GM19397 (cell line): ENCODE results near the gene DSCAM.

ENCODE experiments used
- ATAC-seq: cut with Tn5 transposase; IDR thresholded peaks from one replicate; pipeline ENCODE4 v1.9.1; 2021; ENCODE audit warnings: mild to moderate bottlenecking, moderate library complexity; ENCODE audit not compliant: unreplicated experiment

DSCAM gene

GRCh38 chr21:40404396-40404800 lies 442.6 kb downstream of the DSCAM start:
- ATAC-seq = no peak

- no peak for ATAC-seq
Observed at GRCh38 chr21:40402884-40403582, 443.9 kb downstream of the DSCAM start.

- ATAC-seq = no peak
Observed at GRCh38 chr21:40395732-40396131, 451.2 kb downstream of the DSCAM start.

GRCh38 chr21:40393066-40393465 lies 453.9 kb downstream of the DSCAM start:
- ATAC-seq = no peak

- ATAC-seq = no peak
Observed at GRCh38 chr21:40388046-40388445, 458.9 kb downstream of the DSCAM start.

- ATAC-seq = no peak
Observed at GRCh38 chr21:40386981-40387747, 459.8 kb downstream of the DSCAM start.

GRCh38 chr21:40386294-40386911 lies 460.6 kb downstream of the DSCAM start:
- no peak for ATAC-seq

GRCh38 chr21:40385883-40386282 lies 461.1 kb downstream of the DSCAM start:
- ATAC-seq = no peak

- ATAC-seq = no peak
Observed at GRCh38 chr21:40383951-40384350, 463.0 kb downstream of the DSCAM start.

GRCh38 chr21:40381111-40381510 lies 465.8 kb downstream of the DSCAM start:
- no peak for ATAC-seq

GRCh38 chr21:40379881-40380810 lies 466.8 kb downstream of the DSCAM start:
- no peak for ATAC-seq

- ATAC-seq = no peak
Observed at GRCh38 chr21:40377135-40377534, 469.8 kb downstream of the DSCAM start.

- ATAC-seq = no peak
Observed at GRCh38 chr21:40373761-40374160, 473.2 kb downstream of the DSCAM start.

GRCh38 chr21:40372506-40372905 lies 474.5 kb downstream of the DSCAM start:
- no peak for ATAC-seq

GRCh38 chr21:40371329-40371728 lies 475.6 kb downstream of the DSCAM start:
- no peak for ATAC-seq

- ATAC-seq = no peak
Observed at GRCh38 chr21:40356644-40357043, 490.3 kb downstream of the DSCAM start.

- no peak for ATAC-seq
Observed at GRCh38 chr21:40355076-40355475, 491.9 kb downstream of the DSCAM start.

- no peak for ATAC-seq
Observed at GRCh38 chr21:40351006-40351405, 496.0 kb downstream of the DSCAM start.

- ATAC-seq = no peak
Observed at GRCh38 chr21:40349591-40349990, 497.4 kb downstream of the DSCAM start.

- no peak for ATAC-seq
Observed at GRCh38 chr21:40345711-40346321, 501.1 kb downstream of the DSCAM start.
